DLD1 (cell line): Measurements from ENCODE around the gene C17orf78.
"Not testable (repeated sequence)": the region's sequence is repeated elsewhere in the genome, so short reads cannot be mapped to it uniquely, and the experiment has no call there.

Experiments
- in situ Hi-C: cut with HindIII; loops from 2 replicates; pipeline ENCODE4 v1.10.0; 2017; ENCODE audit warnings: low sequenced_read_pairs

The C17orf78 gene

GRCh38 chr17:37430051-37430627, 54.4 kb downstream of the C17orf78 start:
- in situ Hi-C loops = no loop called here

DNA sequence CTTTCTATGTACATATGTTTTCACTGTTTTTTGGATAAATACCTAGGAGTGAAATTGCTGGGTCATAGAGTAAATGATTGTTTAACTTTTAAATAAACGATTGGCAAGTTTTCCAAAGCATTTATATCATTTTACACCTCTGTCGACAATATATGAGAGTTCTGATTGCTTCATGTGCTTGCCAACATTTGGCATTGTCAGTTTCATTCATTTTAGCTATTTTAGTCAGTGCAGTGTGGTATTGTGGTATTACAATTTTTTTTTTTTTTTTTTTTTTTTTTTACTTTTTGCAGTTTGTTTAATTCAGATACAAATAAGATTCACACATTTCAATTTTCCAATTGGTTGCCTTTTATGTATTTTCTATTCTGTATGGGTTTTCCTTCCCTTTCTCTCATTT, 56.9 kb downstream of the C17orf78 start:
- in situ Hi-C loops = no loop called here

DNA sequence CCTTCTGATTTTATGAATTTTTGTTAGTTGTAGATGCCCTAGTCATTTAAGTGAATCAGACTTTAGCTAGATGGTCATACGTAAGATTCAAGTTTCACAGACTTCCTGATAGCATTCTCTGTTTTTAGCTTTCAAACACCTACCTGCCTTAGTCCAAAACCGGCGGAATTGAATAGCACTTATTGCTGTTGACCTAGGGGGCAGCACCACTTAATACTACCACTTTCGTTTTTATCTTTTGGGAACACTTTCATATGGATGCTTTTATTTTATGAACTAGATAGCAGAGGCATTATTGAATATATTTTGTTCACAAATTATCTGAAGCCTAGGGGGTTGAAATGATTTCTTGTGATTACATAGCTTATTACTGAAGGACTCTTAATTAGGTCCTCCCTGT, 62.4 kb downstream of the C17orf78 start:
- in situ Hi-C loops = no loop called here

DNA sequence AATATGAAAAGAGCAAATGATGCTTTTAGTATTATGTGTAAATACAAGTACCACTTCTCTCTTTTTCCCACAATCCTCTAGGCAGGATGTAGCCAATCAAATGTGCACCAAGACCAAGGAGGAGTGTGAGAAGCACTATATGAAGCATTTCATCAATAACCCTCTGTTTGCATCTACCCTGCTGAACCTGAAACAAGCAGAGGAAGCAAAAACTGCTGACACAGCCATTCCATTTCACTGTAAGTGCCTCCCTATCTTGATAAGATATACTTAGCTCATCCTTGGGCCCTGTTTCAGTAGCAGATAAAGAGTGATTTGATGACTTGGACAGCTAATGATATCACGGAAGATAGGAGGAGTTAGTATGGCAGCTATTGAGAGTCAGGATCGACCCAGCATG, 64.6 kb downstream of the C17orf78 start:
- in situ Hi-C loops = no loop called here

DNA sequence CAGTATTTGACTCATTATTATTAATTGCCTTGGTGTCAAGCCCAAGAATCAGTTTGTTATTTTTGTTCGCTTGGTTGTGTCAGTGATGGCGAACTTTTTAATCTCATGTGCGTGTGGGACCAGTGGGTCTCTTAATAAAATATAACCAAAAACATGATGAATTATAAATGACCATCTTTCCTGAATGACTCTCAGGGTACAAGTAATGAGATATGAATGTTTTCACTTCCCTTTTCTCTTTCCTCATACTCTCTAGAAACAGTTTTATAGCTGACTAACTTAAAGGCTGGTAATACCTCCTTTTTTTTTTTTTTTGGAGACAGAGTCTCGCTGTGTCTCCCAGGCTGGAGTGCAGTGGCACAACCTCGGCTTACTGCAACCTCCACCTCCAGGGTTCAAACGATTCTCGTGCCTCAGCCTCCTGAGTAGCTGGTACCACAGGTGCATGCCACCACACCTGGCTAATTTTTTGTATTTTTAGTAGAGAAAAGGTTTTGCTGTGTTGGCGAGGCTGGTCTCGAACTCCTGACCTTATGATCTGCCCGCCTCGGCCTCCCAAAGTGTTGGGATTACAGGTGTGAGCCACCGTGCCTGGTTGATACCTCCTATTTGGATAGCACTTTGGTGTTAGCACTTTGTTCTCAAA, 65.7 kb downstream of the C17orf78 start:
- in situ Hi-C loops = not testable (repeated sequence)
